Right hindlimb (tissue), 1 donor: ENCODE measurements around the gene RRBP1.

Experiments used
- DNase-seq: peaks from one replicate; pipeline ENCODE4 v3.0.0-alpha.2; 2018

RRBP1 gene

GRCh38 chr20:17617868-17618672, 64.0 kb downstream of the RRBP1 start:
- DNase-seq = peak; percentile 39

GRCh38 chr20:17617212-17617867, 64.7 kb downstream of the RRBP1 start:
- peak; percentile 52 for DNase-seq

DNA sequence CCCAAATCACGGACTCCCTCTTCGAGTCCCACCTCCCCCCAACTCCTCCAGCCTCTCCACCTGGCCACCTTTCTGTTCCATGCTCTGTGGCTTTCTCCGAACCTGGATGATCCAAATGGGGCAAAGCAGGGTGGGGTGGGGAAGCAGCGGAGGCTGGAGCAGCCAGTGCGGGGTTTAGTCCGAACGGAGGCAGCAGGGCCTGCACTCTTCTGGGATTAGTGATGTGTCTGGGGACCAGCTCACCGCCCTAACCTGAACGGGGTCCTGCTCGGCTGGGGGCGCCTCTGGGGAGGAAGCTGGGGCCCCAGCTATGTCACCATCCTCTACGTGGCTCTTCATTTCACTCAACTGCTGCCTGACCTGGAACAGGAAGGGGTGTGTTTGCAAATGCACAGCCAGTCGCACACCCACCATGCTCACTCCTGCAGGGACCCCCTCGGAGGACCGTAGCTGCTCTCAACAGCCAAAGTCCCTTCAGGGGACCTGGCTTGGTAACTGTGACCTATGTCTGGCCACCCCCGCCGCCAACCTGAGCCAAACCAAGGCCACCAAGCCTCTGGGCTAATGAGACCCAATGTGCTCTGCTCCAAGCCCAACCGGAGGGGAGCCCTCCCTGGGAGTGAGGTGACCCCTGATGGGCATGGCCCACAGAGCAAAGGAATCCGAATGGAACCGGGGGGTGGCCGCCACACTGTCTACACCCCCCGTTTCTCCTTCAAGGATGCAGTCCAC, 65.4 kb downstream of the RRBP1 start:
- DNase-seq = peak; percentile 27

DNA sequence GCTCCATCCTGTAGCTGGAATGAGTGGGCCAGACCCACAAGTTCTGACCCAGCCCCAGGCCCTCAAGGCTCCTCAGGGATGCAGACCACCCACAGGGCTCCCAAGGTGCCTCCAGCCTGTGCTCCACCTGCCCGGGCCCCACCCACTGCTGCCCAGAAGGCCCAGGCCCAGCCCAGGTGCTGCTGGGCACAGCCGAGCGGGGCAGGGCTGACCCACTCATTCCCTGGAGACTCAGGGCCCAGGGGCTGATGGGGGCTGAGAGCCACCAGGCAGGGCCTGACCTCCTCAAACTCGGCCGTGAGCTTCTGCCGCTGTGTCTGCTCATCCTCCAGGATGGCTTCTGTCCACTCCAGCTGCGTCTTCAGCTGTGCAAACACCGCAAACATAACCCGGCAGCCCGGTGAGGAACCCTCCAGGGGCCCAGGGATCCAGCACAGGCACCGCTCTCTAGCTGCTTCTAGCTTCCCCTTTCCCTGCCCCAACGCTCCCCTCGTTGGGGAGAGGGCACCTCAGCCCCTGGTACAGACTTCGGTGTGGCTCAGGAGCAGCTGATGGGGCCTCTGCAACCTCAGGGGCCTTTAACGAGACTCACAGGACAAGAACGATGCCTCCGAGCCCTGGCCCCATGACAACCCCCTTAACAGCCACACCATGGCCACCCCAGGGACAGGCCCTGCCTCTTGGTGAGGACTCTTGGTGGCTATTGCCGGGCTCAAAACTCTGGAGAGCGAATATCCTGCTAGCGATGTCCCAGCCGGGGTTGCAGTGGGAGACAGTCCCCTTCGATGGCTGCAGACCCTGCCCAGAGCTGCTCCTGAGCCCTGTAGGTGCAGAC, 66.2 kb downstream of the RRBP1 start:
- DNase-seq = peak; percentile 36

DNA sequence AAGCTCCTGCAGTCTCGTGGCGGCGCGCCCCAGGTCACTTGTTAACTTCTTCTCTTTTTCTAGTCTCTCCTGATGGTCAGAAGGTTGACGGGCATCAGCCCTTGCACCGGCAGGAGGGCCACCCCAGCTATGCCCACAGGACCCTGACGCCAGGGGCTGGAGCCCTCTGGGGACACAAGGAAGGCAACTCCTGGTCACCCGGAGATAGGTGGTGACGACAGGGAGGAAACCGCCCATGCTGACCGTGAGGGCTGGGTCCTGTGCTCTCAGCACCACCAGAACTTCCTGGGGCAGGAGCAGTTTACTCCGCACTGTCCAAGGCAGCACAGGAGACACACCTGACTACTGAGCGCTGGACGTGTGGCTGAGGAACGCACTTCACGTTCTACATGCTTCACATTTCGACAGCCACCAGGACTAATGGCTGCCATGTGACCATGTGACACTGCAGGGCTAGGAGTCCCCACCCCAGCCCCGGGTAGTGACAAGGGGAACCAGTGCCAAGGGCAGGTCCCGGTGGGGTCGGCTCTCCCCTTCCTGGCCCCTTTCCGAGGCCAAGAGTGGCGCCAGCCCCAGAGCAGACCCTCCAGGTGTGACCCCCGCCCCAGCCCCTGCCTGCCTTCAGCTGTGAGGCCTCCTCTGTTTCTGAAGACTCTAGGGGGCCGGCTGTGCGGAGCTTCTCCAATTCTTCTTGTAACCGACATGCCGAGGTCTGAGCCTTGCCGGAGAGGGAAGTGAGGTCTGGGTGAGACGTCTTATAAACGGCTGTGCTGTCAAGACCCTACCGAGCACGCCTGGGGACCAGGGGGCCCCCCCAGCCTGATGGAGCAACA, 67.0 kb downstream of the RRBP1 start:
- DNase-seq = peak; percentile 56

DNA sequence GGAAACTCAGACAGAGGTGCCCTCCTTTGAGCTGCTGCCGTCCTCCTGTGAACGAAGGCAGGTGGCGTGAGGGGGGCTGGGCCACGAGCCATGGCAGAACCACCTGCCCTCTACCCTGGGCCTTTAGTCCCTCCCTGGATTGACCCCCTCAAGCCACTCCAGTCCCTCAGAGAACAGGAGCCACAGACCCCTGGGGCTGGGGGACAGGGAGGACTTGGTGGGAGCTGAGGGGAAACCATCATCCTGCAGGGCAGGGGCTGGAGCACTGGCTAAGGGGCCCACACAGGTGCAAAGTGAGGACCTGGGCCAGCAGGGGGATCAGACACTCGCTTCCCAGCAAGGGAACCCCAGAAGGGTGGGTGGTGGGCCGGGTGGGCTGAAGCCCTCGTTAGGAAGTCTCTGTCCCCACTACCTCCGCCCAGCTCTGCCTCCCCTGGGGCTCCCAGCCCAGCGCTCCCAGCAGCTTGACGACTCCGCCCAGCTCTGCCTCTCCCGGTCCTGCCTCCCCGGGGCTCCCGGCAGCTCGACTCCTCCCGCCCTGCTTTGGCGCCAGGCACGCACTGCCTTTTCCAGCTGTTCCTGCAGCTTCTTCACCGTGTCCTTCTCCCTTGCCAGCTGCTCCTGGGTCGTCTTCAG, 67.7 kb downstream of the RRBP1 start:
- DNase-seq = peak; percentile 85

GRCh38 chr20:17613328-17614175, 68.5 kb downstream of the RRBP1 start:
- DNase-seq = peak; percentile 37

GRCh38 chr20:17612992-17613327, 69.1 kb downstream of the RRBP1 start:
- DNase-seq = peak; percentile 29

GRCh38 chr20:17612287-17612991, 69.6 kb downstream of the RRBP1 start:
- DNase-seq = peak; percentile 57

DNA sequence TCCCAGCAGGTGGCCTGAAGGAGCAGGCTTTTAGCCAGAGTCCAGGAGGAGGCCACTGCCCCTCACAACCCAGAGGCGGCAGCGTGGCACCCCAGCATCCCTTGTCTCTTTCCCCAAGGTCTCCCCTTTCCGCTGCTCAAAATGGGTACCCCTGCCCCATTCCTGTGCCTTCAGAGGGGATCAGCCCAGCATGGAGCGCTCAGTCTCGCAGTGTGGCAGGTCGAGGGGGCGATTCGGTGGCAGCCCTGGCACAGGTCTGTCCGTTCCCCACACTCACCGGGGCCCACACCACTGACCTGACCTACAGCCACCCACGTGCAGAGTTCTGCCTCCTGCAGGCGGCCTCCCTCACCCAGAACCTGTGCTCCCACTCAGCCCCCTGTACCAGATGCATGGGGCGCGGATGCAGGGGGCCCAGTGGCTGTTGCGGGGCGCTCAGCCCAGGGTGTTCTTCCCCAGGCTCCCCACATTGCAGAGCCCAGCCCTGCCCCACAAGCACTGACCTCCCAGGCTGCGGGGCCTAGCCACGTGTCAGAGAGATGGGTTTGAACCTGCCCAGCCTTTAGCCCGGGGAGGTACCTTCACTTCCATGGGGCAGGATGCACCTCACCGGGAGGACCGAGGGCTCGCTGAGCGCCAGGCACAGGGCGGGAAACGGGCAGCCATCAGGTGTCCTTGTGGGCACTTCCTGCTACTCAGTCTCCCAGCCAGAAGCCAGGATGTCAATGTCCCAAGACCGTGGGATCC, 70.3 kb downstream of the RRBP1 start:
- peak; percentile 60 for DNase-seq

GRCh38 chr20:17611290-17611539, 70.8 kb downstream of the RRBP1 start:
- no peak for DNase-seq

DNA sequence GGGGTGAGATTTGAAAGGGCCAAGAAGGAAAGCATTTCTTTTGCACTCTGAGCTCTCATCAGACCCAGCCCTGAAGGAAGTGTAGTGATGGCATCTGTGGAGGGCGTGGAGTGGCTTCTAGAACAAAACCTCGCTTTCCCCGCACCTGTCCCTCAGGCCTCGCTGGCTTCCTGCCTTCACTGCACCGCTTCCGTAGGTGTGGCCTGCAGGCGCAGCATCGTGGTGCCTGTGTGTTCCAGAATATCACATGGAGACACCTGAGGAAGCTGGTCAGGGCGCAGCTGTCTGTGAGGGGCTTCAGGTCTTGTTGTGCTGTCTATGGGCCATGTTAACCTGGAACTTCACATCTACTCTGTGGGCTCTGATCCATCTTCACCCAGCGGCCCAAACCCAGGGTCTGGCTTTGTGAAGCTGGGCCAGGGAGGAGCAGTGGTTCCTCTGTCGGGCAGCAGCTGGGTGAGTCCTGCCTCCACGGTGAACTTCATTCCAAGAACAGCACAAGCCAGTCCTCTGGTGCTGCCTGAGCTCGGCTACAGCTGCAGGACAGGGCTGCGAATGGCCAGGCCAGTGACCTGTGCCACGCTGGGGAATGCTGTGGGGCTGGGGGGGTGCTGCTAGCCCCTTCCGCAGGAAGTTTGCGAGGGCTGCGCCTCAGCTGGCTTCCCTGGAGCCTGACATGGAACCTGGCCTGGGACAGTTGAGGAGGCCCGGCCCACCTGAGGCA, 71.3 kb downstream of the RRBP1 start:
- peak; percentile 51 for DNase-seq

DNA sequence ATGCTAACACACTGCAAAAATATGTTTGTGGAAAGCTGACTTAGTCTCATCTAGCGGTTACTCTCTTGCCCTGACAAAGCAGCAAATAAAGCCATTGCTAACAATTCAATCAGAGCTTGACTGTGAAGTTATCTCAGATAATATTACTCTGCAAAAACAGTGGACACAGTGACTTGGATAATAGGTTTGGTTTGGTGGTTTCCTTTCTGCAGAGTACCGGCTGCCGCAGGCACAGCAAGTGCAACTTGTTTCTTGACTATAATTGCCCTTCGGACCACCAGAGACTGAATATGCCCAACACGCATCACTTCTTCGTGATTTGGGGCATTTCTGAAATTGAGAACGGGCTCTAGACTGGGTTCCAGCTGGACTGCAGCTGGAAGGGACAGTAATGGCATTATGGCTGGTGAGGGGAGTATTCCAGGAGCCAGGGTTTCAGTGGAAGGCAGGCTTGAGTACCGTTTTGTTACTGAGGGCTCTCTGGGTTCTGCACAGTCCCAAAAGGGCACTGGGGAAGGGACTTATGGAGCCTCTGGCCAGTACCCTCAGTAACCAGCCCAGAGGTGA, 72.1 kb downstream of the RRBP1 start:
- peak; percentile 19 for DNase-seq

DNA sequence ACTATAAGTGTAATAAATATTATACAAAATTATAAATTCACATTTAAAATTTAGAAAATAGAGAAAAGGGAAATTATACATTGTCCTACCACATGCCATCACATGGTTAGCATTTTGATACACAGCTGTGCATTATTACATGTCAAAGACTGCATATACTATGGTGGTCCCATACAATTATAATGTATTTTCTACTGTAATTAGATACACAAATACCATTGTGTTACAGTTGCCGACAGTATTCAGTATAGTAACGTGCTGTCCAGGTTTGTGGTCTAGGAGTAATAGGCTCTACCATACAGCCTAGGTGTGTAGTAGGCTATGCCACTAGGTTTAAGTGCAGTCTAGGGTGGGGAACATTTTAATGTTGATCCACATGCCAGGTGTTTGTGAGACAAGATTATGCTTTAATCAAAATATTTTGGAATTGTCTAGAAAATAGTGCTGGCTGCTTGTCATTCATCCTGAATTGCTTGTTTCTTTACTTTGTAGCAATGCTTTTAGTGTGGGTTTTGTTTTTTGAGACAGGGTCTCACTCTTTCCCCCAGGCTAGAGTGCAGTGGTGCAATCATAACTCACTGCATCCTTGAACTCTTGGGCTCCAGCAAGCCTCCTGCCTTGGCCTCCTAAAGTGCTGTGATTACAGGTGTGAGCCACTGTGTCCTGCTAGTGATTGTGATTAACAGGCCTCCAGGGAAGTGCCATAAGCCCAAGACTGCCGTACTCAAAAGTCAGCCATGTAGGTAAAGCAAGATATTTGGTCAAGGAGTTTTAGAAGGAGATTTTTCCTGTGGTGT, 73.1 kb downstream of the RRBP1 start:
- no peak for DNase-seq

GRCh38 chr20:17606001-17606400, 76.0 kb downstream of the RRBP1 start:
- DNase-seq = no peak

- DNase-seq = no peak
Measured at GRCh38 chr20:17605131-17605660, 76.8 kb downstream of the RRBP1 start.

GRCh38 chr20:17602493-17602892, 79.5 kb downstream of the RRBP1 start:
- DNase-seq = no peak
